ENCODE results near the gene PRMT7.

PRMT7 gene

GRCh38 chr16:68306633-68307032, 4.2 kb upstream of the PRMT7 start:
- no peak for DNase-seq (ENCODE audit: low spot score)

- no peak for DNase-seq (ENCODE audit: low spot score)
Observed at GRCh38 chr16:68309799-68310198, 1.0 kb upstream of the PRMT7 start.

DNA sequence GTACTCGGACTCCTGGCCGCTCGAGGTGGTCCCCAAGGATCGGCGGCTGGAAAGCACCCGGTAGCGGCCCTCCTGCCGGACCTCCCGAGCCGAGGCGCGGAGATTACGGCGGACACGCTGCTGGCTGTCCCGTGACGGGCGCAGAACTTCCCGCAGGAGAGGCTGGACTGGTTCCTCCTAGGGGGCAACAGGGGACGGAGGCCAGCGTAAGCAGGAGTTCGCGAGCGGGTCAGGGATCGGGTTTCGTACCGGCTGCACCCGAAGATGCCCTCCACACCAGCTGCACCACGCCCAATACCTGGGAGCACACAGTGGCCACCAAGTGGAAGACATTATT, 414 bp upstream of the PRMT7 start:
- no peak for DNase-seq (ENCODE audit: low spot score)

DNA sequence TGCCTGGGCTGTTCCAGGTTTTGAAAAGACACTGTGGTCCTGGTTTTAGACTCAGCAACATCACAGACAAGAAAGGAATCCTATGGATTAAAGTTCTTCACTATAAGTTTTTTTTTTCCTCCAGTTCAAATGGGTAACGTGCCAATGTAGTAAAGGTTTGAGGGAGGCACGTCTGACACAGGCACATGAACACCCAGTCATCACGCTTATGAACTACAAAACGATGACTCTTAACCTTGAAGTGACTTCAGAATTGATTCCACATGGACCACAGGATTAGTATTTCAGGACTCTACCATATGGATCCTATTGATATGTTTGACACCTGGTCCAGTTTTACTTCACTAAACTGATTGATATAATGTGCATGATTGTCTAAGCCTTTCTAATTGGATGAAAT, 2.3 kb downstream of the PRMT7 start:
- no peak for DNase-seq (ENCODE audit: low spot score)

DNA sequence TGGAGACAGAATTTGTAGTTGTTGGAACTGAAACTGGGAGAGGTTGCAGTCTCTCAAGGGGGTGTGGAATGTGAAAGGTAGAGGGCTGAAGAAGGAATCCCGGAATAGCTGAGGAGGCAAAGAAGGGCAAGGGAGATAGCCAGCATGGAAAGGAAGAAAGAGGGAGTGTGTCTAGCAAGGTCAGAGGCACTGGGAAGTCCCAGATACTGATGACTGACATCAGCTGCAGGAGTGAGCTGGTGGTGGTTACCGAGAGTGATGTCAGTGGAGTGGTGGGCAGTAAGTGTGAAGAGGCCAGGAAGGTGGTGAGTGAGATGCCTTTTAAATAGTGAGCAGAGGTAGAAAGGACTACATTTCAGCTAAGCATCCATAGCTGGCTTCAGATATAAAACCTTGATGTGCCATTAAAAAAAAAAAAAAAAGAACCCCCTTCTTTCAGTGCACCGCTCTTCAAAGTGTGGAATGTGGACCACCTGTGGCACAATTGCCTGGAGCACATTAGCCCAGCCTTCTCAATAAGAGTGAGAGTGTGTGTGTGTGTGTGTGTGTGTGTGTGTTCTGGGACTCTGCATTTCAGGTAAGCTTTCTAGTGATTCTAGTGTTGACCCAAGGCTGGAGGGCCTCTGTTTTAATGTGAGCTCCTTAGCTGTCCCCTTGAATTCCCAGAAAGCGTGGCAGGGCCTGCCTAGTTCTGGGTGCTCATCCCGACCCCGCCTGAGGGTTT, 8.5 kb downstream of the PRMT7 start:
- no peak for DNase-seq (ENCODE audit: low spot score)

- DNase-seq (ENCODE audit: low spot score): no peak
Observed at GRCh38 chr16:68324336-68324735, 13.5 kb downstream of the PRMT7 start.

- DNase-seq (ENCODE audit: low spot score): no peak
Observed at GRCh38 chr16:68324780-68325357, 14.1 kb downstream of the PRMT7 start.

DNA sequence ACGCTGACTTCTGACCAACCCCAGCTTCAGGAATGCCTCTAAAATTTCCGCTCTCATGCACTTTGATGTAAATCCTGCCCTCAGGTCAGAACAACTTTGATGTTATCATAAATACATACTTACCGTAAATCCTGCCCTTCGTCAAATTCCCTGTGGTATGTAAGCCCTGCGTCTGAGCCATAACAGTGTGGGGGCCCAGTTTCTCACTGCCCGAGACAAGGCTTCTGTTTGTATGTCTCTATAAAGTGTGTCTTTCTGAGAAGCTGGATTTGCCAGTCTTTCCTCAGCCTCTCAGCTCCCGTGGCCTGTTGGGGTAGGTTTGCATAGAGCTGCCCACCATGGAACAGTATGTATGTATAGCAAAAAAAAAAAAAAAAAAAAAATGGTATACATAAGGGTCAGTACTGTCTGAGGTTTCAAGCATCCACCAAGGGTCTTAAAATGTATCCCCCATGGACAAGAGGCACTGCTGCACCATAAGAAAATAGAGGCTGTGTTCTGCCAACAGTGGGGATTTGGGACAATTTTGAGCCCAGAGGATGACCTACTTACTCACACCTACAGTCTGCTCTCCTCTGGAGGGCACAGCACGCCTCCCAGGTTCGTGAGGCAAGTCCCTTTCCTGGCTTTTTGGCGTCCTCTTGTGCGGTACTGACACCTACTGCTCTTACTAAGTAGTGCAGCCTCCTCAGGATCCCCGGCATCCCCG, 17.5 kb downstream of the PRMT7 start:
- peak; percentile 83 for DNase-seq (ENCODE audit: low spot score)

DNA sequence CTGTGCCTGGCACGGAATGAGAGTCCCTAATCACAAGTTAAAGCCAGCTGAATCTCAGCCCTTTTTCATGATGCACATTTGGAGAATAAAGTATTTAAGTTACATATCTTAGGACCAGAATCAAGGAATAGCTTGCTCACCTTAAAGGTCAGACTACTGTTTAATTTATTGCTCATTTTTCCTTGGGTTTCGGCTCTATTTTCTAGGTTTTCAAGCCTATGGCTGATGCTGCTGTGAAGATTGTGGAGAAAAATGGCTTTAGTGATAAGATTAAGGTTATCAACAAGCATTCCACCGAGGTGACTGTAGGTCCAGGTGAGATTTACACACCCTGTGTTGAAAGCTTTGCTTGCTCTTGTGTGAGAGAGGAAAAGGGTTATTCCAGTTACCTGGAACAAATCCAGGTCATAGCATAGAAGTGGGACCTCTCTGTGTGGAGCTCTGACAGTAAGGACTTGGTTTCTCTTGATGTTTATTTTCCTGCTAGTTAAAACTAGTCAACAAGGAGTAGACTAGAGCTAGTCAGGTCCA, 18.1 kb downstream of the PRMT7 start:
- no peak for DNase-seq (ENCODE audit: low spot score)

- DNase-seq (ENCODE audit: low spot score): no peak
Observed at GRCh38 chr16:68331879-68332410, 21.1 kb downstream of the PRMT7 start.

- no peak for DNase-seq (ENCODE audit: low spot score)
Observed at GRCh38 chr16:68332411-68333121, 21.7 kb downstream of the PRMT7 start.

DNA sequence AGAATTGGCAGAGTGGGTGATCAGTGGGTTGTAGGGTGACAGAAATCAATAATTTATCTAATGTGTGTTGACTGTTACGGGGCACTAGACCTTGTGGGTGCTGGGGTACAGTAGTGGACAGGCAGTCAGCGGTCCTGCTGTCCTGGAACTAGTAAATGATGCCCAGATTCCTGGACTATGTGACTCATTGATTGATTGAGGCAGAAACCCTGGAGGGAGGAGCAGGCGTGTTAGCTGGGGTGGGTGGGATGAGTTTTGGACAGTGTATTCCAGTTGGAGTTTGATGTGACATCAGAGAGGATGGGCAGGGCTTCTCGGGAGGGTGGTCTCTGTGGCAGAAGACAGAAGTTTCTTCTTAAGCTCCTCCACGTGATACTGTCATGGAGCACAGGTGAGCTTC, 24.4 kb downstream of the PRMT7 start:
- DNase-seq (ENCODE audit: low spot score): no peak

DNA sequence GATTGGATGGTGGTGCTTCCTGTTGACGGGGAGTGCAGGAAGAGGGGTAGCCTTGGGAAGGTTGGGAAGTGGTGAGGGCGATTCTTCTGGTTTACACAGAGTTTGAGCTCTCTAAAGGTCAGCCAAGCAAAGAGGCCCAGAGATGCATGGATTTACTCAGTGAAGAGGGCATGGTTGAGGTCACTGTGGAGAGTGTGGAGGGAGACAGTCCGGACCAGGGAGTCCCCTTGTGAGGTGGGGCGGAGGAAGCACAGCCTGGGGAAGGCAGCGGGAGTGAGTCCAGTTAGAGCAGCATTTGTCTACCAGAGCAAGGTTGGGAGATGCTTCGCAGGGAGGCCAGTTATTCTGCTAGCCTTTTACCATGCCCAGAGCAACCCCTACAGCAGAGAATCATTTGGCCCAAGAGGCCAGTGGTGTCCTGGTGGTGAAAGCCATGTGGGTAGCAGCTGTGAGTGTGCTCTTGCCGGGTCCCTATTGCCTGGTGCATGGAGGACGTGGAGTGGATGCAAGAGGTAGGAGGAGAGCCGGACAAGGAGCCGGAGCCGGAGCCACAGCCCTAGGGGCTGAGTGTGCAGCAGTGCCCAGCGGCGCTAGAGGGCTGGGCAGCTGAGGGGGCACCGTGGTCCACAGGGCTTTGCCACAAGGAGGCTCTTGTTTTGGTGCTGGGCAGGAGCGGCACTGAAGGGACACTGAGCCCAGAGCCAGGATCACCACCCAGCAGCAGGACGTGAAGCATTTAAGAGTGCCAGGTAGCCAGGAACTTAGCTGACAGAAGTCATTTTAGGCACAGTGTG, 27.7 kb downstream of the PRMT7 start:
- DNase-seq (ENCODE audit: low spot score): no peak

GRCh38 chr16:68339214-68339613, 28.4 kb downstream of the PRMT7 start:
- DNase-seq (ENCODE audit: low spot score): no peak

DNA sequence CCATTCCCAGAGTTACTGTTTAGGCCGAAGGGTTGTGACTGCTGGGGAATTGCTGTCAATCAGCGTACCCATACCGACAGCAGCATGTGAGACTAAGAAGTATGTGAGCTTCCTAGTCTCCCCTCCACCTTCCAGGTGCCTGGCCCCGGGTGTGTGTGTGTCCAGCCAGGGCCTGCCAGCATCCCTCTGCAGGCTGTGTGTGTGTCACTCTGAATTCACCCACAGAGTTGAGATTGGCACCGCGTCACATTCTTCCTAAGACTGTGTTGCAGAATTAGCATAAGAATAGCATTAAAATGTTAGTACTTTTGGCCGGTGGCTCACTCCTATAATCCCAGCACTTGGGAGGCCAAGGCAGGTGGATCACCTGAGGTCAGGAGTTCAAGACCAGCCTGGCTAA, 31.8 kb downstream of the PRMT7 start:
- no peak for DNase-seq (ENCODE audit: low spot score)

DNA sequence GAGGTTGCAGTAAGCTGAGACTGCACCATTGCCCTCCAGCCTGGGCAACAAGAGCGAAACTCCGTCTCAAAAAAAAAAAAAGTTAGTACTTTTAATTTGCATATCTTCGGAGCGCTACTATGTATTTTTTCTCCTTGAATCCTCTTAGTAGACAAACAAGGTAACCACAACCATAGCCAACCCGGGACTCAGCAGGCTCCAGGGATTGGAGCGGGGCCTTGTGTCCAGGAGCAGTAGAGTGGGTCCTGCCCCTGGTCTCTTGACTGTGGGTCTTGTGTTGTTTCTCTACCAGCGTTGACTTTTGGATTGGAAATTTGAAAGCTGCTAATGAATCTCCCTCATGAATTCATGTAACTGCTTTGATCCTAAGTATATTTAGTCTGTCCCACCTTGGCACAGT, 32.3 kb downstream of the PRMT7 start:
- DNase-seq (ENCODE audit: low spot score): no peak

DNA sequence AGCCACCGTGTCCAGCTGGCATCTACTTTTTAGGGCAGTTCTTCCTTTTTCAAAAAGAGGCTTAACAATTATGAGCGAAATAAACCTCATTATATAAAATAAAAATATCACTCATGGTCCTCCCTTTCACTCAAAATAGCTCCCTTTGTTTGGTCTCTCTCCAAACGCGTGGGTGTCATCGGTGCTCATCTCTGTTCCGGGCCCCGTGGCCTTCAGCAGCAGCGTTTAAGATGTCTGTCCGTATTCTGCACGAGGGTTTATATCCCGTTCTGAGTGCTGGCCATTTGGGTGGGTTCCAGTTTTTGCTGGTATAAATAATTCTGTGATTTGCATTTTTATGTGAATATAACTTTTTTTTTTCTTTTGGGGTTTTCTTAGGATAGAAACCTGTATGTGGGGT, 33.4 kb downstream of the PRMT7 start:
- no peak for DNase-seq (ENCODE audit: low spot score)

DNA sequence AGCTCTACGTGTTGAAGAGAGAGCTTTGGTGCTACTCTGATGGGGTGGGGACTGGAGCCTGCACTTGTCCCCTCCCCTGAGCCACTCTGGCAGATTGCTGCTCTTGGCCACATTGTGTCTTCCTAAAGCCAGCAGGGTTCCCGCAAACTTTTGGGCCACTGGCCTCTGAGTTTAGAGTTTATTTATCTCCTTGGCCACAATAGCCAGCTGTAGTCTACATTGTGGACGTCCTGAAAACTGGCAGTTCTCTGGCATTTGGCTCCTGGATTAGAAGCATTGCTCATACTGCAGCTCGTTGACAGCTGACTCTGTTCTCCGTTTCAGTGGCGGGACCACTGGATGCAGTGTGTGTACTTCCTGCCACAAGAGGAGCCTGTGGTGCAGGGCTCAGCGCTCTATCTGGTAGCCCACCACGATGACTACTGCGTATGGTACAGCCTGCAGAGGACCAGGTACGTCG, 34.6 kb downstream of the PRMT7 start:
- no peak for DNase-seq (ENCODE audit: low spot score)

DNA sequence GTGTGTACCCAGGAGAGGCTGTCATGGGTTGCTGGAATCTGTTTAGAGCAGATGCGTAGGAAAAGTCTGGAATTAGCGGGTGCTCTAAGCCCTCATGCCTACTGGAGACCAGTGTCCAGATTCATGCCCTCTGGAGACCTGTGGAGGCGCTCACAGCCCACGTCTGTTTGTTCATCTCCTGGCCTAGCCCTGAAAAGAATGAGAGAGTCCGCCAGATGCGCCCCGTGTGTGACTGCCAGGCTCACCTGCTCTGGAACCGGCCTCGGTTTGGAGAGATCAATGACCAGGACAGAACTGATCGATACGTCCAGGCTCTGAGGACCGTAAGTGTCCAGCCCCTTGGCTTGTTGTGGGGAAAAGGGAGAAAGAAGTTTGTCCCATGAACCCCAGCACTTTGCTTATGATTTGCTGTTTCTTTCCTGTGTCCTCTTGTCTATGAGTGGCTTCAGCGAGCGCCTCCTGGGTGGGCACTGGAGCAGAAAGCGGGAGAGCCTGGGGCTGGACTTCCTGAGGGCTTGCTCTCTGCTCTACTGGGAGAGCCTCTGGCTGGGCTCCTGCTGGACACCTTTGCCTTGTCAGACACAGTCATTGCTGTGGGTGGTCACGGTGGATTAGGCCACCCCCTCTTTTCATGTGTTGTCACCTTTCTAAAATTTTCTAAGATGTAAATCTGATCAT, 35.3 kb downstream of the PRMT7 start:
- DNase-seq (ENCODE audit: low spot score): no peak

DNA sequence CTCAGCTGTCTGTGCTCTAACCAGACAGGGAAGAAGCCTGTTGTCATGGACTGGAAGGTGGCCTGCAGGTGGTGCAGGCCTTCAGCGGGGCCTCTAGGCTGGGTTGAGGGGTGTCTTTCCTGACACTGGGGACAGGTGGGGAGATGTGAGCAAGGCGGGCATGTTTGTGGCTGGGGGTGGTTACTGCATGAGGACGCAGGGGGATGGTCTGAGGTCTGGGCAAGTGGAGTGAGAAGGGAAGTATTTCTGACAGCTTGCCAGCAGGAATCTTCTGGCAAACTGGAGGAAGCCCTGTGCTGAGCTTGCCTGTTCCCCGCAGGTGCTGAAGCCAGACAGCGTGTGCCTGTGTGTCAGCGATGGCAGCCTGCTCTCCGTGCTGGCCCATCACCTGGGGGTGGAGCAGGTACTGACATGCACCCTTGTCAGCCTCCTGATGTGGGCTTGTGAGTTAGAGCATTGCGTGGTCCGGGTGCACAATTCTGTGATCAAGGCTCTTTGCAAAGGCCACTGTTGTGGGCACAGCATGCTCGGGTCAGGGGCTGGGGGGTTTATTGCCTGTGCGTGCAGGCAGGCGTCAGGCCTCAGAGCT, 36.2 kb downstream of the PRMT7 start:
- no peak for DNase-seq (ENCODE audit: low spot score)

GRCh38 chr16:68347605-68348004, 36.8 kb downstream of the PRMT7 start:
- DNase-seq (ENCODE audit: low spot score): no peak
